Upper lobe of left lung (tissue), 4 donors: Measurements from ENCODE around the gene BORCS5.

Source experiments
- EP300 ChIP-seq, 4 donors: sonication (generic); formaldehyde crosslinking; IDR thresholded peaks; one replicate each; pipeline ENCODE4 v1.5.1; 2017; ENCODE audit warnings: antibody characterized with exemption in 4 of 4, control low read depth in 2 of 4
- POLR2A ChIP-seq, 4 donors: fragments of 450-650 bp; IDR thresholded peaks; one replicate each; pipeline ENCODE4 v1.5.1; 2016 to 2017; ENCODE audit warnings: antibody characterized with exemption in 4 of 4, mild to moderate bottlenecking in 2 of 4
- POLR2AphosphoS5 ChIP-seq, 2 donors: sonication (generic); formaldehyde crosslinking; IDR thresholded peaks; one replicate each; pipeline ENCODE4 v1.5.1; 2017; ENCODE audit warnings: antibody characterized with exemption in 2 of 2
- TF ChIP-seq, protein P1 (sequence below), 6 experiments: fragments of 450-650 bp in 4 of 6; fragments of 200-600 bp in 2 of 6; sonication (generic) in 2 of 6; IDR thresholded peaks; one replicate each; pipeline ENCODE4 v1.5.1; 2016 to 2019; ENCODE audit warnings: antibody characterized with exemption in 6 of 6

- no peak for TF ChIP-seq POLR2A (IDR thresholded peaks at IDR 0.05)
- TF ChIP-seq, protein P1, sequence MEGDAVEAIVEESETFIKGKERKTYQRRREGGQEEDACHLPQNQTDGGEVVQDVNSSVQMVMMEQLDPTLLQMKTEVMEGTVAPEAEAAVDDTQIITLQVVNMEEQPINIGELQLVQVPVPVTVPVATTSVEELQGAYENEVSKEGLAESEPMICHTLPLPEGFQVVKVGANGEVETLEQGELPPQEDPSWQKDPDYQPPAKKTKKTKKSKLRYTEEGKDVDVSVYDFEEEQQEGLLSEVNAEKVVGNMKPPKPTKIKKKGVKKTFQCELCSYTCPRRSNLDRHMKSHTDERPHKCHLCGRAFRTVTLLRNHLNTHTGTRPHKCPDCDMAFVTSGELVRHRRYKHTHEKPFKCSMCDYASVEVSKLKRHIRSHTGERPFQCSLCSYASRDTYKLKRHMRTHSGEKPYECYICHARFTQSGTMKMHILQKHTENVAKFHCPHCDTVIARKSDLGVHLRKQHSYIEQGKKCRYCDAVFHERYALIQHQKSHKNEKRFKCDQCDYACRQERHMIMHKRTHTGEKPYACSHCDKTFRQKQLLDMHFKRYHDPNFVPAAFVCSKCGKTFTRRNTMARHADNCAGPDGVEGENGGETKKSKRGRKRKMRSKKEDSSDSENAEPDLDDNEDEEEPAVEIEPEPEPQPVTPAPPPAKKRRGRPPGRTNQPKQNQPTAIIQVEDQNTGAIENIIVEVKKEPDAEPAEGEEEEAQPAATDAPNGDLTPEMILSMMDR (IDR thresholded peaks at IDR 0.05): no peak
- no peak for TF ChIP-seq EP300 (IDR thresholded peaks at IDR 0.05)
- no peak for TF ChIP-seq POLR2AphosphoS5 (IDR thresholded peaks at IDR 0.05)
Observed at GRCh38 chr12:12477532-12477890, 120.6 kb downstream of the BORCS5 start.
